H4 (cell line): ENCODE data around the gene TKTL1. TPM values are rescaled to one million over a fixed set of nuclear protein-coding genes. Genes with fewer than 3 reads are reported as not detected.

ENCODE experiments used
- DNase-seq: peaks from one replicate; pipeline ENCODE4 v3.0.0-alpha.2; 2015; ENCODE audit warnings: low spot score
- total RNA-seq: library from RNA; depleted of rRNA; stranded (reverse); fragments of >200 nt; shearing (Covaris generic); gene quantifications from 2 replicates; pipeline ENCODE4 v1.2.3, GENCODE V29; 2014; rRNA removed

TKTL1 gene
- total RNA-seq, 1 experiment from 2014 or later, result 2.1 TPM

DNA sequence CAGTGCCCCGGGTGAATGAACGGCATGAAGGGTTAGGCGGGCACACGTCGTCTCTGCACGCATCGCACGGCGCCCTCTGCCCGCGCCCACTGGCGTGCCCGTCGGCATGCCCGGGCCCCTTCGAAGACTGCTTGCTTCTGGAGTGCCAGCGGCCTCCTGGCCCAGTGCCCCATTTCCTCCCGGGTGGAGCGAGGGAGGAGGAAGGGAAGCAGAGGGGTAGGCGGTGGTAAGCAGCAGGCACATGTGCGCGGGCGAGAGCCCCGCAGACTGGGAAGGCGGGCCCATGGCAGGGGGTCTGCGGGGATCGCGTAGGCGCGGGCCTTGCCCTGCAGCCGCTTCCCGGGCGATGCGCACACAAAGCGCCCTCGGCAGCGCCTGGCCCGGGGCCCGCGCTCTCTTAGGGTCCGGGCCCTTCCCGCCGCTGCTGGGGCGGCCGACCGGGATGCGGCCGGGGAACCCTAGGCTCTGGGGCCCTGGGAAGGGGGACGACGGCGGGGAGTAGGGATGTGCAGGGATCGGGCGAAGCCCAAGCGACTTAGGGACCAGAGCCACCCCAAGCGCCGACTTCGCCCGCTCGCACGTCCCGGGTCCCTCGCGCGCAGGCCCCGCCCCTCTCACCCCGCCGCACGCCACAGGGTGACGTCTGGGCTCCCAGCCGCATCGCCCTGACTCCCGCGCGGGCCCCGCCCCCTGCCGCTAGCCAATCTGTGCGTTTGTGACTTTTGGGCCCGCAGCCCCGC lies 82.6 kb downstream of the TKTL1 start:
- peak; percentile 60 for DNase-seq

DNA sequence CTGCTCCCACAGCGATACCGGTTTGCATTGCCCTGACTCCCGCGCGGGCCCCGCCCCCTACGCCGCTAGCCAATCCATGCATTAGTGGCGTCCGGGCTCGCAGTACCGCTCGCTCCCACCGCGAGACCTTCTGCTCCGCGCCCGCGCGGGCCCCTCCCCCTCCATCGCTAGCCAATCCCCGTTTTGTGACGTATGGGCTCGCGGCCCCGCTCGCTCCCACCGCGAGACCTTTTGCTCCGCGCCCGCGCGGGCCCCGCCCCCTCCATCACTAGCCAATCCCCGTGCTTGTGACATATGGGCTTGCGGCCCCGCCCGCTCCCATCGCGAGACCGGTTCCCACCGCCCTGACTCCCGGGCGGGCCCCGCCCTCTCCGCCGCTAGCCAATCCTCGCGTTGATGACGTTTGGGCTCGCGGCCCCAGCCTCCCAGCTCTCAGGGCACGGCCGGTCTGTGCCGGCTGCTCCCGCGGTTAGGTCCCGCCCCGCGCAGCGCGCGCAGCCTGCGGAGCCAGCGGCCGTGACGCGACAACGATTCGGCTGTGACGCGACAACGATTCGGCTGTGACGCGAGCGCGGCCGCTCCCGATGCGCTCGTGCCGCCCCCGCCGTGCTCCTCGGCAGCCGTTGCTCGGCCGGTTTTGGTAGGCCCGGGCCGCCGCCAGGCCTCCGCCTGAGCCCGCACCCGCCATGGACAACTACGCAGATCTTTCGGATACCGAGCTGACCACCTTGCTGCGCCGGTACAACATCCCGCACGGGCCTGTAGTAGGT lies 83.4 kb downstream of the TKTL1 start, which contains the start of gene EMD:
Gene EMD, plus strand, starts transcription at position 497 of the 770 bp plus-strand sequence. Its CDS starts 190 bp downstream, at position 687.
- DNase-seq, result peak; percentile 97

DNA sequence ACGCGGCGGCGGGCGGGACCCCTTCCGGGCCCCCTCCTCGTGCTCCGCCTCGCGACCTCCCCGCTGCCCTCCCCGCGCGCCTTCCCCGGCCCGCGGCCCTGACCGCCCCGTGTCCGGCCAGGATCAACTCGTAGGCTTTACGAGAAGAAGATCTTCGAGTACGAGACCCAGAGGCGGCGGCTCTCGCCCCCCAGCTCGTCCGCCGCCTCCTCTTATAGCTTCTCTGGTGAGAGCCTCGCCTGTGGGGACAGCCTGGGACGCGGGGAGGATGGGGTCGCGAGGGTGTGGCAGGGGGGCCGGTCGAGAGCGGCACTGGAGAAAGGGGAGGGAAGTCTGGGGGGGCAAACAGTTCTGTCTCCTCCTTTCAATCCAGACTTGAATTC lies 84.0 kb downstream of the TKTL1 start:
- DNase-seq, result no peak

Other genes with a start within 250 kb of the TKTL1 start
- gene MECP2, start 198.1 kb upstream of the TKTL1 start, total RNA-seq, result 24.9 and 28.3 TPM in 2 replicates
- gene OPN1LW, start 151.6 kb upstream of the TKTL1 start, total RNA-seq, result not detected in 2 replicates
- gene OPN1MW, start 113.2 kb upstream of the TKTL1 start, total RNA-seq, result not detected in 2 replicates
- not detected in 2 replicates for gene OPN1MW2, start 76.0 kb upstream of the TKTL1 start, total RNA-seq
- not detected in 2 replicates for gene OPN1MW3, start 38.2 kb upstream of the TKTL1 start, total RNA-seq
- gene TEX28, start 671 bp upstream of the TKTL1 start, total RNA-seq, result not detected in 2 replicates
- 409 and 458 TPM in 2 replicates for gene FLNA, start 78.8 kb downstream of the TKTL1 start, total RNA-seq
- gene EMD, start 83.5 kb downstream of the TKTL1 start, total RNA-seq, result 53.3 and 69.3 TPM in 2 replicates
- gene RPL10, start 102.6 kb downstream of the TKTL1 start, total RNA-seq, result 5,829 and 6,316 TPM in 2 replicates
- 19.4 and 21.8 TPM in 2 replicates for gene DNASE1L1, start 113.5 kb downstream of the TKTL1 start, total RNA-seq
- 15.1 and 15.3 TPM in 2 replicates for gene TAFAZZIN, start 115.7 kb downstream of the TKTL1 start, total RNA-seq
- gene ATP6AP1, start 132.9 kb downstream of the TKTL1 start, total RNA-seq, result 60.2 and 69.2 TPM in 2 replicates
- gene GDI1, start 141.4 kb downstream of the TKTL1 start, total RNA-seq, result 62.2 and 68.0 TPM in 2 replicates
- gene FAM50A, start 148.3 kb downstream of the TKTL1 start, total RNA-seq, result 52.2 and 63.0 TPM in 2 replicates
- 1.6 and 1.9 TPM in 2 replicates for gene PLXNA3, start 162.5 kb downstream of the TKTL1 start, total RNA-seq
- 57.8 and 96.3 TPM in 2 replicates for gene LAGE3, start 183.5 kb downstream of the TKTL1 start, total RNA-seq
- gene UBL4A, start 190.8 kb downstream of the TKTL1 start, total RNA-seq, result 55.5 and 94.8 TPM in 2 replicates
- gene SLC10A3, start 194.8 kb downstream of the TKTL1 start, total RNA-seq, result 20.0 and 35.3 TPM in 2 replicates
- gene FAM3A, start 220.4 kb downstream of the TKTL1 start, total RNA-seq, result 17.2 and 17.9 TPM in 2 replicates